Neutrophil (primary cell): ENCODE measurements around the gene THYN1.

Experiments
- H3K27ac ChIP-seq: fragments of 200-600 bp; sonication (generic); 2 replicates; pipeline ENCODE4 v1.5.1; 2016; ENCODE audit warnings: mild to moderate bottlenecking, moderate library complexity
- H3K27me3 ChIP-seq: fragments of 200-600 bp; sonication (generic); 2 replicates; pipeline ENCODE4 v1.6.0; 2016; ENCODE audit warnings: mild to moderate bottlenecking
- H3K36me3 ChIP-seq: fragments of 200-600 bp; sonication (generic); 2 replicates; pipeline ENCODE4 v1.5.1; 2017
- H3K4me1 ChIP-seq, 2 experiments: fragments of 200-600 bp in 1 of 2; sonication (generic) in 1 of 2; 1 replicate in 1 of 2; 2 replicates in 1 of 2; pipeline versions ENCODE4 v1.5.1 to v1.6.1; 2013 to 2016; ENCODE audit warnings: low read depth in 1 of 2, low read length in 1 of 2, mild to moderate bottlenecking in 1 of 2, moderate library complexity in 1 of 2; ENCODE audit not compliant: control insufficient read depth in 1 of 2, insufficient read depth in 1 of 2
- H3K4me3 ChIP-seq, 2 experiments: fragments of 200-600 bp in 1 of 2; sonication (generic) in 1 of 2; 1 replicate in 1 of 2; 2 replicates in 1 of 2; pipeline ENCODE4 v1.5.1; 2013 to 2016; ENCODE audit warnings: low read depth in 1 of 2, low read length in 1 of 2, mild to moderate bottlenecking in 1 of 2, moderate library complexity in 1 of 2
- H3K9me3 ChIP-seq: fragments of 200-600 bp; sonication (generic); 2 replicates; pipeline ENCODE4 v1.5.1; 2016
- CTCF ChIP-seq: fragments of 200-600 bp; sonication (generic); IDR thresholded peaks from 2 replicates; pipeline ENCODE4 v1.5.1; 2016; ENCODE audit warnings: antibody characterized with exemption

THYN1 gene

GRCh38 chr11:134272381-134273316 lies 19.5 kb upstream of the THYN1 start:
- no peak overlapping the region for H3K4me3 ChIP-seq
- H3K27me3 ChIP-seq = peaks cover 90% of the 10 kb centered on the region
- H3K4me1 ChIP-seq = peaks cover 11 to 23% of the 10 kb centered on the region in 2 experiments
- no peak overlapping the region for H3K27ac ChIP-seq
- no peaks in the 10 kb centered on the region for H3K36me3 ChIP-seq
- TF ChIP-seq CTCF = no peak
- H3K9me3 ChIP-seq = no peaks in the 10 kb centered on the region

GRCh38 chr11:134271978-134272377 lies 18.8 kb upstream of the THYN1 start:
- Histone ChIP-seq H3K4me1 (peaks cover 18 to 29% of the 10 kb centered on the region in 2 experiments), H3K9me3 (no peaks in the 10 kb centered on the region), H3K27me3 (peaks cover 84% of the 10 kb centered on the region), H3K36me3 (no peaks in the 10 kb centered on the region), H3K27ac (no peak overlapping the region), H3K4me3 (no peak overlapping the region)
- TF ChIP-seq CTCF = no peak

GRCh38 chr11:134270250-134270714 lies 17.1 kb upstream of the THYN1 start:
- TF ChIP-seq CTCF = no peak
- H3K4me3 ChIP-seq = no peak overlapping the region
- peaks cover under 1% of the 10 kb centered on the region for H3K36me3 ChIP-seq
- H3K9me3 ChIP-seq = no peaks in the 10 kb centered on the region
- peaks cover 67% of the 10 kb centered on the region for H3K27me3 ChIP-seq
- no peak overlapping the region for H3K27ac ChIP-seq
- peaks cover 14 to 25% of the 10 kb centered on the region in 2 experiments for H3K4me1 ChIP-seq

- Histone ChIP-seq H3K27ac (peak overlapping the region; percentile 68), H3K36me3 (peaks cover 20% of the 10 kb centered on the region), H3K4me1 (peaks cover 14 to 25% of the 10 kb centered on the region in 2 experiments), H3K9me3 (no peaks in the 10 kb centered on the region), H3K27me3 (peaks cover 44% of the 10 kb centered on the region), H3K4me3 (no peak overlapping the region)
- TF ChIP-seq CTCF = no peak
Observed at GRCh38 chr11:134267966-134268365, 14.8 kb upstream of the THYN1 start.

- TF ChIP-seq CTCF = no peak
- Histone ChIP-seq H3K4me3 (no peak overlapping the region), H3K27ac (peak overlapping the region; percentile 68), H3K27me3 (peaks cover 38% of the 10 kb centered on the region), H3K36me3 (peaks cover 25% of the 10 kb centered on the region), H3K4me1 (peaks cover 14 to 25% of the 10 kb centered on the region in 2 experiments), H3K9me3 (no peaks in the 10 kb centered on the region)
Observed at GRCh38 chr11:134267461-134267860, 14.3 kb upstream of the THYN1 start.
